BJ (cell line): Measurements from ENCODE around the gene NDFIP2. TPM values are rescaled to one million over a fixed set of nuclear protein-coding genes. Genes with fewer than 3 reads are reported as not detected.
"Not testable (repeated sequence)": the region's sequence is repeated elsewhere in the genome, so short reads cannot be mapped to it uniquely, and the experiment has no call there.

Experiments
- CTCF ChIA-PET: fragments of 350-600 bp; formaldehyde crosslinking; extraction: SDS; loops from one replicate; lab custom pipeline; 2021; ENCODE audit warnings: antibody characterized with exemption, inconsistent platforms; lab: Yijun Ruan, JAX
- POLR2A ChIA-PET: fragments of 300-600 bp; sonication (Branson Sonifier 250); formaldehyde crosslinking; extraction: SDS; loops from one replicate; lab custom pipeline; 2021; ENCODE audit warnings: antibody characterized with exemption; lab: Charles Lee
- DNase-seq: peaks from one replicate; pipeline ENCODE4 v3.0.0-alpha.2; 2011; ENCODE audit warnings: low read depth
- H3K27me3 ChIP-seq: 2 replicates; pipeline ENCODE4 v1.6.0; 2011; ENCODE audit warnings: low read length; ENCODE audit not compliant: control insufficient read depth, insufficient read depth
- H3K36me3 ChIP-seq: 2 replicates; pipeline ENCODE4 v1.5.1; 2011; ENCODE audit warnings: low read length; ENCODE audit not compliant: control insufficient read depth, insufficient read depth
- H3K4me3 ChIP-seq: 2 replicates; pipeline ENCODE4 v1.5.1; 2011; ENCODE audit warnings: low read depth, mild to moderate bottlenecking, control low read depth, low read length
- CTCF ChIP-seq: IDR thresholded peaks from 2 replicates; pipeline ENCODE4 v1.5.1; 2011; ENCODE audit warnings: low read depth, mild to moderate bottlenecking, control low read depth, inconsistent platforms, low read length, moderate library complexity; ENCODE audit not compliant: insufficient read depth
- polyA plus RNA-seq: library from polyadenylated mRNA; depleted of rRNA; stranded (reverse); fragments of >200 nt; gene quantifications from 2 replicates; pipeline ENCODE4 v1.2.3, GENCODE V29; 2011

NDFIP2 gene
- polyA plus RNA-seq, 1 experiment: 53.8 TPM

DNA sequence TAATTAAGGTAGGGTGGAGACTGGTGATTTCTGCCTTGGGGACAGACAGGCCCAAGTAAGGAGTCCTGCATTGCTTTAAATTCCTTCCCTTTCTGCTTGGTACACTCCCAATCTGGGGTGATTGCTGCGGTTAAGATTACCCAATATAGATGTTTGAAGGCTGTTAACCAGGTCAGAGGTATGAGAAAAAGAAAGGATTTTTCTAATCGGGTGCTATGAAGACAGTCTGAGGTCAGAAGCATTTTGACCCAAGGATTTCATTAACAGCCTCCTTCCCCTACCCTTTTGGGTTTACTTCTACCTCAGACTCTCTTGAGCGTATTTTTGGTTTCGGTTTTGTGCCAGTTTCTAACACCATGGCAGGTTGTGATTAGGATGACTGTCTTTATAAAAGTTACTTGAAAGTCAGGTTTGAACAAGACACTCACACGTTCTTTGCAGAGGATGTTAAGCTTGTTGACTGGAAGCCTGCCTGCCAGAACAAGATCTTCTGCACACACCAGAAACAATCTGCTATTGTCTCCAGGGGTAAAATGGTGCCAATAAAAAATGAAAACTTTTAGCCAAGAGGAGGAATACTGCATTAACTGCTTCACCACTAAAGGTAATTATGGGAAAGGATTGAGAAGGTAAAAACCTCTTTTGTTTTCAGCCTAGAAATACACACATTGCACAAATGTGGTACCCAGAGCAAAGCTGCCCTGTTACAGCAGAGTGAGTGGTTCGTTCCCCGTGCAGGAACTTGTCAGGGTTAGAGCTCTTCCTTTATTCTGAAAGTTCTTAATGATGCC lies 108.8 kb downstream of the NDFIP2 start:
- POLR2A ChIA-PET: no interaction called here
- Histone ChIP-seq H3K36me3 (no peaks in the 10 kb centered on the region), H3K4me3 (no peak overlapping the region), H3K27me3 (no peaks in the 10 kb centered on the region)
- CTCF ChIA-PET: interaction anchor here (0.8 to 1.2 kb wide), 2 partner anchors 9 to 10 kb away, joined by 3 read pairs; no protein-coding TSS in a partner anchor
- no peak for TF ChIP-seq CTCF
- DNase-seq: no peak

GRCh38 chr13:79590394-79590676 lies 109.4 kb downstream of the NDFIP2 start:
- H3K27me3 ChIP-seq: no peaks in the 10 kb centered on the region
- CTCF ChIA-PET: interaction anchor here (0.8 to 1.2 kb wide), 2 partner anchors 9 to 10 kb away, joined by 3 read pairs; no protein-coding TSS in a partner anchor
- H3K36me3 ChIP-seq: no peaks in the 10 kb centered on the region
- POLR2A ChIA-PET: no interaction called here
- TF ChIP-seq CTCF: no peak
- no peak overlapping the region for H3K4me3 ChIP-seq
- DNase-seq: no peak

GRCh38 chr13:79591493-79591892 lies 110.5 kb downstream of the NDFIP2 start:
- ChIA-PET POLR2A (interaction anchor here (0.6 kb wide), 1 partner anchor 58 kb away, joined by 6 read pairs; no protein-coding TSS in a partner anchor), CTCF (no interaction called here)
- H3K36me3 ChIP-seq: no peaks in the 10 kb centered on the region
- no peak overlapping the region for H3K4me3 ChIP-seq
- no peak for TF ChIP-seq CTCF
- H3K27me3 ChIP-seq: no peaks in the 10 kb centered on the region
- DNase-seq: no peak

- Histone ChIP-seq H3K27me3 (no peaks in the 10 kb centered on the region), H3K4me3 (no peak overlapping the region), H3K36me3 (no peaks in the 10 kb centered on the region)
- POLR2A ChIA-PET: no interaction called here
- DNase-seq: no peak
- no peak for TF ChIP-seq CTCF
- CTCF ChIA-PET: no interaction called here
These were observed 112.2 kb downstream of the NDFIP2 start for GRCh38 chr13:79593121-79593520.

DNA sequence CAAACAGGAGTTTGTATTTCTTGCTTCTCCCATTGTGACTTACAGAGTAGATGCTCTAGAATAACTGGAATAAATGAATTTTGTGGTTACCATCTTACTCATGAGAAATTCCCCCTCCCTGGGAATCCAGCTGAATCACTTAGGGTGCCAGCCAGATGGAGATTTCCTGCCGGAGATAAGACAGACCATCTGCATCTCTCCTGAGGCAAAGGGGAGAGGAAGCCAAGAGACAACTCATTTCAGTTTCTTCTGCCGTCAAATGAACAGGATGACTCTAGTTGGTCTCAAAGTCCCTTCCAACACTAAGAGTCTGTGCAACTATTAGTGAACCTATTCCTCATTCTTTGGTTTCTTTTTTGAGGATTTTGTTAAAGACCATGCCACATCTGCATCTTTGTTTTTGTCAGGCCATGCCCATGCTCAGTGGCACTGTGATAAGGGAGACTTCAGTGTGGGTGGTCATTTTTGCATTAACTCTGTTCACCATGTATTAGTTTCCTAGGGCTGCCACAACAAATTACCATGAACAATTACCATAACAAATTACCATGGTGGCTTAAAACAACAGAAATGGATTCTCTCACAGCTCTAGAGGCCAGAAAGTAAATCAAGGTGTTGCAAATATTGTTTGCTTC lies 112.8 kb downstream of the NDFIP2 start:
- ChIA-PET CTCF (interaction anchor here (0.6 kb wide), 1 partner anchor 9 kb away, joined by 3 read pairs; no protein-coding TSS in a partner anchor), POLR2A (no interaction called here)
- no peak for TF ChIP-seq CTCF

DNA sequence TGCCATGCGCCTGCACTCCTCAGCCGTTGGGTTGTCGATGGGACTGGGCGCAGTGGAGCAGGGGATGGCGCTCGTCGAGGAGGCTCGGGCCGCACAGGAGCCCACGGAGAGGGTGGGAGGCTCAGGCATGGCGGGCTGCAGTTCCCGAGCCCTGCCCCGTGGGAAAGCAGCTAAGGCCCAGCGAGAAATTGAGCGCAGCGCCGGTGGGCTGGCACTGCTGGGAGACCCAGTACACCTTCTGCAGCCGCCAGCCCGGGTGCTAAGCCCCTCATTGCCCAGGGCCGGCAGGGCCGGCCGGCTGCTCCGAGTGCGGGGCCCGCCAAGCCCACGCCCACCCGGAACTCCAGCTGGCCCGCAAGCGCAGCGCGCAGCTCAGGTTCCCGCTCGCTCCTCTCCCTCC lies 119.2 kb downstream of the NDFIP2 start:
- POLR2A ChIA-PET, DNase-seq, CTCF ChIA-PET, H3K4me3 ChIP-seq, H3K27me3 ChIP-seq, H3K36me3 ChIP-seq: not testable (repeated sequence)

More for the DNA sequence above, 112.8 kb downstream of the NDFIP2 start:
- Histone ChIP-seq H3K36me3 (no peaks in the 10 kb centered on the region), H3K4me3 (no peak overlapping the region), H3K27me3 (no peaks in the 10 kb centered on the region)
- no peak for DNase-seq
